Lower leg skin (tissue), 3 donors: ENCODE measurements around the gene TRDMT1.

Experiments used
- POLR2A ChIP-seq, 2 donors: fragments of 450-650 bp; IDR thresholded peaks; one replicate each; pipeline ENCODE4 v1.6.1; 2016 to 2017; ENCODE audit warnings: antibody characterized with exemption in 2 of 2, mild to moderate bottlenecking in 1 of 2, moderate library complexity in 1 of 2
- TF ChIP-seq, protein P1 (sequence below), 3 donors: fragments of 450-650 bp; IDR thresholded peaks; one replicate each; pipeline ENCODE4 v1.5.1; 2016; ENCODE audit warnings: antibody characterized with exemption in 3 of 3, mild to moderate bottlenecking in 3 of 3, moderate library complexity in 2 of 3

- TF ChIP-seq POLR2A (IDR thresholded peaks at IDR 0.05) = no peak
- TF ChIP-seq, protein P1, sequence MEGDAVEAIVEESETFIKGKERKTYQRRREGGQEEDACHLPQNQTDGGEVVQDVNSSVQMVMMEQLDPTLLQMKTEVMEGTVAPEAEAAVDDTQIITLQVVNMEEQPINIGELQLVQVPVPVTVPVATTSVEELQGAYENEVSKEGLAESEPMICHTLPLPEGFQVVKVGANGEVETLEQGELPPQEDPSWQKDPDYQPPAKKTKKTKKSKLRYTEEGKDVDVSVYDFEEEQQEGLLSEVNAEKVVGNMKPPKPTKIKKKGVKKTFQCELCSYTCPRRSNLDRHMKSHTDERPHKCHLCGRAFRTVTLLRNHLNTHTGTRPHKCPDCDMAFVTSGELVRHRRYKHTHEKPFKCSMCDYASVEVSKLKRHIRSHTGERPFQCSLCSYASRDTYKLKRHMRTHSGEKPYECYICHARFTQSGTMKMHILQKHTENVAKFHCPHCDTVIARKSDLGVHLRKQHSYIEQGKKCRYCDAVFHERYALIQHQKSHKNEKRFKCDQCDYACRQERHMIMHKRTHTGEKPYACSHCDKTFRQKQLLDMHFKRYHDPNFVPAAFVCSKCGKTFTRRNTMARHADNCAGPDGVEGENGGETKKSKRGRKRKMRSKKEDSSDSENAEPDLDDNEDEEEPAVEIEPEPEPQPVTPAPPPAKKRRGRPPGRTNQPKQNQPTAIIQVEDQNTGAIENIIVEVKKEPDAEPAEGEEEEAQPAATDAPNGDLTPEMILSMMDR (IDR thresholded peaks at IDR 0.05) = no peak
Observed at GRCh38 chr10:17109046-17109445, 92.4 kb downstream of the TRDMT1 start.
